OCI-LY3 (cell line): Measurements from ENCODE around the gene CTNND2.

Source experiments
- H2AFZ ChIP-seq: fragments of 200-600, 300-600 bp; shearing (Covaris generic); 2 replicates; pipeline ENCODE4 v1.6.0; 2014; ENCODE audit warnings: antibody characterized with exemption, low read depth, low read length
- H3K27ac ChIP-seq: fragments of 200-600, 300-600 bp; sonication (generic); 2 replicates; pipeline ENCODE4 v1.5.1; 2014; ENCODE audit warnings: mild to moderate bottlenecking, low read length, moderate library complexity, mixed read lengths
- H3K27me3 ChIP-seq: fragments of 200-600, 300-600 bp; sonication (generic); 2 replicates; pipeline ENCODE4 v1.6.1; 2014; ENCODE audit warnings: low read depth, low read length, mixed read lengths
- H3K36me3 ChIP-seq: fragments of 200-600, 300-600 bp; sonication (generic); replicated peaks from 2 replicates; pipeline ENCODE3; 2014; ENCODE audit warnings: low read depth, low read length, mixed read lengths
- H3K4me1 ChIP-seq: fragments of 300-600, 200-600 bp; sonication (generic); 2 replicates; pipeline ENCODE4 v1.6.1; 2014; ENCODE audit warnings: low read length, mixed read lengths
- H3K4me2 ChIP-seq: fragments of 200-600, 300-600 bp; sonication (generic); 2 replicates; pipeline ENCODE4 v1.6.1; 2014; ENCODE audit warnings: low read length, mixed read lengths
- H3K4me3 ChIP-seq: fragments of 300-600, 200-600 bp; sonication (generic); 2 replicates; pipeline ENCODE4 v1.5.1; 2014; ENCODE audit warnings: antibody characterized with exemption, mild to moderate bottlenecking, low read length, moderate library complexity
- H3K79me2 ChIP-seq: fragments of 300-600, 200-600 bp; shearing (Covaris generic); 2 replicates; pipeline ENCODE4 v1.6.1; 2014; ENCODE audit warnings: mild to moderate bottlenecking, low read length, mixed read lengths
- H3K9ac ChIP-seq: fragments of 300-600, 200-600 bp; shearing (Covaris generic); 2 replicates; pipeline ENCODE4 v1.6.0; 2014; ENCODE audit warnings: mild to moderate bottlenecking, low read length, moderate library complexity
- H3K9me3 ChIP-seq: fragments of 200-600, 300-600 bp; shearing (Covaris generic); 2 replicates; pipeline ENCODE4 v1.6.1; 2014; ENCODE audit warnings: low read length, mixed read lengths; ENCODE audit not compliant: insufficient read depth
- H4K20me1 ChIP-seq: fragments of 200-600, 300-600 bp; sonication (generic); 2 replicates; pipeline ENCODE4 v1.6.1; 2016; ENCODE audit warnings: low read length, mixed read lengths; ENCODE audit not compliant: insufficient read depth
- EZH2phosphoT487 ChIP-seq: fragments of 200-600 bp; shearing (Covaris generic); IDR thresholded peaks from 2 replicates; pipeline ENCODE4 v1.6.1; 2018; ENCODE audit warnings: antibody characterized with exemption, mixed run types, low read depth
- TF ChIP-seq, protein P1 (sequence below): fragments of 200-600, 300-600 bp; sonication (generic); IDR thresholded peaks from 2 replicates; pipeline ENCODE4 v1.5.1; 2014; ENCODE audit warnings: antibody characterized with exemption, low read length, low read depth

The CTNND2 gene

DNA sequence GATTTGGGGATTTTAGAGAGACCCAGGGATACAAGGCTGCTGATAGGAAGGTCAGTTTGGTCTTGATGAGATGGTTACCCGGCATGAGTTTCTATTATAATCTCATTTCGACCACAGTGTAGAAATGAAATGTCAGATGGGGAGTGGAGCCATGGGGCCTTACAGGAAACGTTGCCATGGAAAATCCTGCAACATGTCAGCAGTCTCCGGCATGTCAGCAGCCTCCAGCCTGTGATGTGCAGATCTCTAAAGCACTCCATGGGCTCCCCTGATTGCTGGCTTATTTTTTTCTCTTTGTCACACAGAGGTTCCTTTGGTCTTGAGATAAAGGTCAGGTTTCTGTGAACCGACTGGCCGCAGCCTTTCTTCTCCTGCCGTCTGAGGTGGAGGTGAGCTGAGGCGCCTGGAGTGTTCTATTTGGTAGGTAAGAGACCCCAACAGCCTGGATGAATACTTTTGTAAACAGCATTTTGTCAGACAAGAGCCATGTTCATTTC is 934.5 kb downstream of the CTNND2 start:
- H3K4me2 ChIP-seq, result no peak overlapping the region
- no peaks in the 10 kb centered on the region for H4K20me1 ChIP-seq
- TF ChIP-seq, protein P1, sequence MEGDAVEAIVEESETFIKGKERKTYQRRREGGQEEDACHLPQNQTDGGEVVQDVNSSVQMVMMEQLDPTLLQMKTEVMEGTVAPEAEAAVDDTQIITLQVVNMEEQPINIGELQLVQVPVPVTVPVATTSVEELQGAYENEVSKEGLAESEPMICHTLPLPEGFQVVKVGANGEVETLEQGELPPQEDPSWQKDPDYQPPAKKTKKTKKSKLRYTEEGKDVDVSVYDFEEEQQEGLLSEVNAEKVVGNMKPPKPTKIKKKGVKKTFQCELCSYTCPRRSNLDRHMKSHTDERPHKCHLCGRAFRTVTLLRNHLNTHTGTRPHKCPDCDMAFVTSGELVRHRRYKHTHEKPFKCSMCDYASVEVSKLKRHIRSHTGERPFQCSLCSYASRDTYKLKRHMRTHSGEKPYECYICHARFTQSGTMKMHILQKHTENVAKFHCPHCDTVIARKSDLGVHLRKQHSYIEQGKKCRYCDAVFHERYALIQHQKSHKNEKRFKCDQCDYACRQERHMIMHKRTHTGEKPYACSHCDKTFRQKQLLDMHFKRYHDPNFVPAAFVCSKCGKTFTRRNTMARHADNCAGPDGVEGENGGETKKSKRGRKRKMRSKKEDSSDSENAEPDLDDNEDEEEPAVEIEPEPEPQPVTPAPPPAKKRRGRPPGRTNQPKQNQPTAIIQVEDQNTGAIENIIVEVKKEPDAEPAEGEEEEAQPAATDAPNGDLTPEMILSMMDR, result no peak
- TF ChIP-seq EZH2phosphoT487, result no peak

DNA sequence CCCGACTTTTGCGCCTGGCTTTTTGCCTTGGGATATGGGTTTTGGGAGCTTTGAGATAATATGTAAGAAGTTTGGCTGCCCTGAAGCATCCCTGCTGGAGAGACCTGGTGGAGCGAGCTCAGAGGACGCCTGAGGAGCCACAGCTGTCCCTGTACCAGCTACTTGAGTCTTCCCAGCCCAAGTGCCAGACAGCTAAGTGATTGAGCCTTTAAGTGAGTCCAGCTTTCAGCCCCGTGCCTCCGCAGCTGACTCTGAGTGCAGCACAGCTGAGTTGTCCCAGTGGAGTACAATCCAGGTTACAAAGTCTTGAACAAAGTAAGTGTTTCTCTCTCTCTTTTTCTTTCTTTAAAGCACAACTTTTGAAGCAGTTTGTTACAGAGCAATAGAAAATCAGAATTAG is 939.4 kb downstream of the CTNND2 start:
- no peak overlapping the region for H3K27ac ChIP-seq
- no peaks in the 10 kb centered on the region for H3K27me3 ChIP-seq
- H2AFZ ChIP-seq, result no peak overlapping the region
- H3K9me3 ChIP-seq, result no peaks in the 10 kb centered on the region
- H3K4me2 ChIP-seq, result no peak overlapping the region
- TF ChIP-seq, protein P1, result no peak
- no peak for TF ChIP-seq EZH2phosphoT487
- no peaks in the 10 kb centered on the region for H3K79me2 ChIP-seq
- no peak overlapping the region for H3K4me3 ChIP-seq
- no peaks in the 10 kb centered on the region for H3K4me1 ChIP-seq
- no peak overlapping the region for H3K9ac ChIP-seq
- H3K36me3 ChIP-seq, result no peaks in the 10 kb centered on the region
- H4K20me1 ChIP-seq, result no peaks in the 10 kb centered on the region

More for the DNA sequence above, 934.5 kb downstream of the CTNND2 start:
- H3K9me3 ChIP-seq, result no peaks in the 10 kb centered on the region
- H3K27me3 ChIP-seq, result no peaks in the 10 kb centered on the region; the same call in 1 of the 2 replicates
- H3K4me3 ChIP-seq, result no peak overlapping the region
- no peaks in the 10 kb centered on the region for H3K36me3 ChIP-seq
- H3K27ac ChIP-seq, result no peak overlapping the region
- no peak overlapping the region for H3K9ac ChIP-seq
- H2AFZ ChIP-seq, result no peak overlapping the region
- no peaks in the 10 kb centered on the region for H3K4me1 ChIP-seq
- H3K79me2 ChIP-seq, result no peaks in the 10 kb centered on the region

DNA sequence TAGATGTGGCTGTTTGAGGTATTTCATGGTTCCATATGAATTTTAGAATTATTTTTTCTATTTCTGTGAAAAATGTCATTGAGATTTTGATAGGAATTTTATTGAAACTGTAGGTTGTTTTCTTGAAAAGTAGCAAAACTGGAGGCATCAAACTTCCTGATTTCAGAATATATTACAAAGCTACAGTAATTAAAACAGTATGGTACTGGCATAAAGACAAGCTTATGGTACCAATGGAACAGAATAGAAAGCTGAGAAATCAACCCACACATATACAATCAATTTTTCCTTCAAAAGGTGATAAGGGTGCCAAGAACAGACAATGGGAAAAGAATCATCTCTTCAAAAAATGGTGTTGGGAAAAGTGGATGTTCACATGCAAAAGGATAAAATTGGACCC is 945.5 kb downstream of the CTNND2 start:
- no peaks in the 10 kb centered on the region for H3K9me3 ChIP-seq
- no peaks in the 10 kb centered on the region for H3K79me2 ChIP-seq
- H3K4me1 ChIP-seq, result no peaks in the 10 kb centered on the region
- no peaks in the 10 kb centered on the region for H4K20me1 ChIP-seq
- TF ChIP-seq EZH2phosphoT487, result no peak
- TF ChIP-seq, protein P1, result no peak
- no peak overlapping the region for H3K4me3 ChIP-seq
- no peak overlapping the region for H3K27ac ChIP-seq
- no peak overlapping the region for H3K9ac ChIP-seq
- H3K4me2 ChIP-seq, result no peak overlapping the region
- H2AFZ ChIP-seq, result no peak overlapping the region
- H3K27me3 ChIP-seq, result no peaks in the 10 kb centered on the region
- no peaks in the 10 kb centered on the region for H3K36me3 ChIP-seq

DNA sequence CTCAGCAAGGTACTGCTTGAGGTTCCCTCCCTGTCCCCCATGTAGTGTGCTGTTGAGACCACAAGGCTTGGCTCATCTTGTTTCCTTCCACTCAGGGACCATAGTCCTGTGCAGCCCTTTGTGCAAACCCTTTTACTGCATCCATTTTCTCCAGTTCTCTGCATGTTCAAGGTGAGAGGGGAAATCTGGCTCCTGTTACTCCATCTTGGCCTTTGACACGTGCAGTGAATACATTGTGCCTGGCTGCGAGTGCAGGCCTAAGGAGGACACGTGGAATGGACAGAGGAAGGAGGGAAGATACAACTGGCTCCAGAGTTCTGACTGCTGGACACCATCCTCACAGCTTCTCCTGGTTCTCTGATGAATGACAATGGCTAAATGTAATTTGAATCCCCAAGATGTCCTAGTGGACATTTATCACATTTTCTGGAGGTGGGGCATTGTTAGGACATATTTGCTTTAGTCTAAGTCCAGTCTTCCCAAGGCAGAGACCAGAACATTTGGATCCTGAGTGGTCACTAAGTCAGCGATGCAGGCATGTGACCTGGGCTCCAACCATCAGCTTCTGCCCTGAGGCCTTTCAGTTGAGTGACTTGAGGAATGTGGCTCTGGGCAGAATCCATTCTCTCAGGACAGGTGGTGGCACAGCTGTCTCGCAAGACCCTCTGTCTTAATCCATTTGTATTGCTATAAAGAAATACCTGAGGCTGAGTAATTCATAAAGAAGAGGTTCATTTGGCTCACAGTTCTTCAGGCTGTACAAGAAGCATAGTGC is 954.2 kb downstream of the CTNND2 start:
- Histone ChIP-seq H3K4me3 (no peak overlapping the region), H3K4me2 (no peak overlapping the region), H3K36me3 (no peaks in the 10 kb centered on the region), H2AFZ (no peak overlapping the region), H3K4me1 (no peaks in the 10 kb centered on the region), H4K20me1 (no peaks in the 10 kb centered on the region), H3K27me3 (no peaks in the 10 kb centered on the region), H3K27ac (no peak overlapping the region), H3K9me3 (no peaks in the 10 kb centered on the region), H3K79me2 (no peaks in the 10 kb centered on the region), H3K9ac (no peak overlapping the region)
- no peak for TF ChIP-seq EZH2phosphoT487
- TF ChIP-seq, protein P1, result no peak
